Stimulated activated CD8-positive, alpha-beta memory T cell treated with anti-CD3 and anti-CD28 coated beads, Interleukin-12 subunit alpha, Interleukin-12 subunit beta, amount 100 ng/mL, for 1 hour (primary cell): ENCODE measurements around the gene FLYWCH2.

Experiments
- DNase-seq: peaks from one replicate; pipeline ENCODE4 v3.0.0-alpha.2; 2020; ENCODE audit warnings: low read depth

The FLYWCH2 gene

GRCh38 chr16:2881783-2882649, 999 bp upstream of the FLYWCH2 start:
- DNase-seq: no peak

GRCh38 chr16:2883458-2883908, 468 bp downstream of the FLYWCH2 start:
- no peak for DNase-seq

- DNase-seq: no peak
Observed at GRCh38 chr16:2884041-2884451, 1.0 kb downstream of the FLYWCH2 start.

- no peak for DNase-seq
Observed at GRCh38 chr16:2894231-2894630, 11.2 kb downstream of the FLYWCH2 start.

GRCh38 chr16:2895813-2896212, 12.8 kb downstream of the FLYWCH2 start:
- DNase-seq: no peak

- no peak for DNase-seq
Observed at GRCh38 chr16:2896480-2897010, 13.5 kb downstream of the FLYWCH2 start.

- DNase-seq: no peak
Observed at GRCh38 chr16:2897110-2897509, 14.1 kb downstream of the FLYWCH2 start.

- no peak for DNase-seq
Observed at GRCh38 chr16:2898831-2899563, 16.0 kb downstream of the FLYWCH2 start.

- DNase-seq: no peak
Observed at GRCh38 chr16:2899564-2900072, 16.6 kb downstream of the FLYWCH2 start.

- DNase-seq: no peak
Observed at GRCh38 chr16:2900526-2901075, 17.6 kb downstream of the FLYWCH2 start.

GRCh38 chr16:2902337-2903130, 19.5 kb downstream of the FLYWCH2 start:
- DNase-seq: no peak

GRCh38 chr16:2904100-2904921, 21.3 kb downstream of the FLYWCH2 start:
- DNase-seq: peak; percentile 48

GRCh38 chr16:2904922-2905240, 21.9 kb downstream of the FLYWCH2 start:
- DNase-seq: no peak

- peak; percentile 76 for DNase-seq
Observed at GRCh38 chr16:2905241-2905987, 22.4 kb downstream of the FLYWCH2 start.

- DNase-seq: no peak
Observed at GRCh38 chr16:2905988-2906387, 23.0 kb downstream of the FLYWCH2 start.

- DNase-seq: peak; percentile 32
Observed at GRCh38 chr16:2907084-2907753, 24.2 kb downstream of the FLYWCH2 start.

- DNase-seq: no peak
Observed at GRCh38 chr16:2910441-2910969, 27.5 kb downstream of the FLYWCH2 start.

GRCh38 chr16:2911638-2912329, 28.8 kb downstream of the FLYWCH2 start, which contains the start of gene FLYWCH1:
TSS of gene FLYWCH1 (plus strand) at chr16:2911931. CDS start at chr16:2929686, 17,755 bp downstream.
- peak; percentile 99 for DNase-seq
